ENCODE measurements around the gene FUT8.
"Not testable (repeated sequence)": the region's sequence is repeated elsewhere in the genome, so short reads cannot be mapped to it uniquely, and the experiment has no call there.

Gene FUT8

DNA sequence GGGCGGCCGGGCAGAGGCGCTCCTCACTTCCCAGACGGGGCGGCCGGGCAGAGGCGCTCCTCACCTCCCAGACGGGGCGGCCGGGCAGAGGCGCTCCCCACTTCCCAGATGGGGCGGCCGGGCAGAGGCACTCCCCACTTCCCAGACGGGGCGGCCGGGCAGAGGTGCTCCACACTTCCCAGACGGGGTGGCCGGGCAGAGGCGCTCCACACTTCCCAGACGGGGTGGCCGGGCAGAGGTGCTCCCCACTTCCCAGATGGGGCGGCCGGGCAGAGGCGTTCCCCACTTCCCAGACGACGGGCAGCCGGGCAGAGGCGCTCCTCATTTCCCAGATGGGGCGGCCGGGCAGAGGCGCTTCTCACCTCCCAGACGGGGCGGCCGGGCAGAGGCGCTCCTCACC is 304.3 kb downstream of the FUT8 start:
- DNase-seq (ENCODE audit: low read depth): not testable (repeated sequence)

DNA sequence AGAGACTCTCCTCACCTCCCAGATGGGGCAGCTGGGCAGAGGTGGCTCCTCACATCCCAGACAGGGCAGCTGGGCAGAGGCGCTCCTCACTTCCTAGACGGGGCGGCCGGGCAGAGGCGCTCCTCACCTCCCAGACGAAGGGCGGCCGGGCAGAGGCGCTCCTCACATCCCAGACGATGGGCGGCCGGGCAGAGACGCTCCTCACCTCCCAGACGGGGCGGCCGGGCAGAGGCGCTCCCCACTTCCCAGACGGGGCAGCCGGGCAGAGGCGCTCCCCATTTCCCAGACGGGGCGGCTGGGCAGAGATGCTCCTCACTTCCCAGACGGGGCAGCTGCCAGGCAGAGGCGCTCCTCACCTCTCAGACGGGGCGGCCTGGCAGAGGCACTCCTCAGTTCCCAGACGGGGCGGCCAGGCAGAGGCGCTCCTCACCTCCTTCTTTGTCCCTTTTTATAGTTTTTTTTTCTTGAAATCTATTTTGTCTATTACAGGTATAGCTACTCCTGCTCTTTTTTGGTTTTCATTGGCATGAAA is 304.9 kb downstream of the FUT8 start:
- DNase-seq (ENCODE audit: low read depth): not testable (repeated sequence)

DNA sequence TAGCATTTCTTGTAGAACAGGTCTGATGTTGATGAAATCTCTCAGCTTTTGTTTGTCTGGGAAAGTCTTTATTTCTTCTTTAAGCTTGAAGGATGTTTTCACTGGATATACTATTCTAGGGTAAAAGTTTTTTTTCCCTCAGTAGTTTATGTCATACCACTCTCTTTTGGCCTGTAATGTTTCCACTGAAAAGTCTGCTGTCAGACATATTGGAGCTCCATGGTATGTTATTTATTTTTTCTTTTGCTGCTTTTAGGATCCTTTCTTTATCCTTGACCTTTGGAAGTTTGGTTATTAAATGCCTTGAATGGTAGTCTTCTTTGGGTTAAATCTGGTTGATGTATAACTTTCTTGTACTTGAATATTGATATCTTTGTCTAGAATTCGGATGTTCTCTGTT is 306.1 kb downstream of the FUT8 start:
- DNase-seq (ENCODE audit: low read depth): no peak

DNA sequence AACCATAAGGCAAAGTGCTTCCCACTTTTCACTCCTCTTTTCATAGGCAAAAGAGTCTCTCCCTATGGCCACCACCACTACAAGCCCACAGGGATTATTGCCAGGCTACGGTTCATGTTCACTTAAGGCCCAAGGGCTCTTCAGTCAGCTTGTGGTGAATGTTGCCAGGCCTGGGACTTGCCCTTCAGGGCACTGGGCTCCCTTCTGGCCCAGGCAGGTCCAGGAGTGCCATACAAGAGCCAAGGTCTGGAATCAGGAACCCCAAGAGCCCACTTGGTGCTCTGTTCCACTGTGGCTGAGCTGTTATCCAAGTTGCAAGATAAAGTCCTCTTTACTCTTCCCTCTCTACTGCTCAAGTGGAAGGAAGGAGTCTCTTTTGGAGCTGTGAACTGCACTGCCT is 307.6 kb downstream of the FUT8 start:
- DNase-seq (ENCODE audit: low read depth): no peak

DNA sequence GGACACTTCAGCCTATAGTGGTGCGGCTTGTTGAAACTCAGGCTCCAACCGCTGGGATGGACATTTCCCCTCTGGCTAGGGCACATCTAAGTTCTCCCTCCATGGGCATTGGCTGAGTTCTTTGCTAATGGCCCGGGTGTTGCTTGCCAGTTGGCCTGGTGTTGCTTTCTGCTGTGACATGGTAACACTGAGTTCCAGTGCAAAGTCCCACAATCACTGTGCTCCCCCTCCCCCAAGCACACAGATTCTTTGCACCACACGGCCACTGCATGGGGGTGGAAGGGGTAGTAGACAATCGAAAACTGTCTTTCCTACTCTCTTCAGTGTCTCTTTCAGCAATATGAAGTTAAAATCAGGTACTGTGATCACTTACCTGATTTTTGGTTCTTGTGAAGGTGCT is 308.2 kb downstream of the FUT8 start:
- no peak for DNase-seq (ENCODE audit: low read depth)

DNA sequence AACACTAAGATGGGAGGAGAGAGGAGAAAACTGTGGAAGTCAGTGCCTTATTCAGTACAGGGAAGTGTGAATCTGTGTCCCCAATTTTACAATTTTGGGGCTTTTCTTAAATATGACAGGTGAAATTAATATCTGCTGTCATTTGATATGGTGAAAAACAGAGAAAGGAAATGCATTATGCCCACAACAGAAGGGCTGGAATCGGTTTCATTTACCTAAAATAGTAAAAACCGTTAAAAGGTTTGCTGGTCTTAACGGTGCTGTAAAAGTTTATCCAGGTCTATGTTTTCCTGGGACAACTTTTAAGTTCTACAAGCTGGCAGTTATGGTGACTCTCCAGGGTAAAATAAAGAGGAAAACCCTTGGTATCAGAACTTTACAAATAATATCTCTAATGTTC is 310.8 kb downstream of the FUT8 start:
- no peak for DNase-seq (ENCODE audit: low read depth)

DNA sequence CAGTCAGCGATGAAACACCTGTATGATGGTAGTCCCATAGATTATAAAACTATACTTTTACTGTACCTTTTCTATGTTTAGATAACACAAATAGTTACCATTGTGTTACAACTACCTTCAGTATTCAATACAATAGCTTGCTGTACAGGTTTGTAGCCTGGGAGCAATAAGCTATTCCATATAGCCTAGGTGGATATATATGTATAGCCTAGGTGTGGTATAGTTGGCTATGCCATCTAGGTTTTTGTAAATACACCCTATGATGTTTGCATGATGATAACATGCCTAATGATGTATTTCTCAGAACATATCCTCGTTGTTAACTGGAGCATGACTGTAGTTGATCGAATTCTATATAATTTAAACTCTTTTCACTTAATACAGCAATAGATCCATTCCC is 316.1 kb downstream of the FUT8 start:
- no peak for DNase-seq (ENCODE audit: low read depth)

DNA sequence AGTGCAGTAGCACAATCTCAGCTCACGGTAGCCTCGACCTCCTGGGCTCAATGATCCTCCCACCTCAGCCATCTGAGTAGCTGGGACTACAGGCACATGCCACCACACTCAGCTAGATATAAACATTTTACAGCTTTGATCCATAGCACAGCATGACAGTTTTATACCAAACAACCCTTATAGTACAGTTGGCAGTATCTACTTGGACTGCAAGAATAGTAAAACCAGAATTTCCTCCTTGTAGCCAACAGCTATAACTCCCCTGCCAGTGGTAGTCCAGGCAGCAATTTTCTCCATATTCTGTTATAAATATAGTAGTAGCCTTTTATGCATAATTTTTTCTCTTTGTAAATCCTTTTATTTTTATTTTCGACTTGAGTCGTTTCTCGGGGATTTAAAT is 317.0 kb downstream of the FUT8 start:
- DNase-seq (ENCODE audit: low read depth): no peak

DNA sequence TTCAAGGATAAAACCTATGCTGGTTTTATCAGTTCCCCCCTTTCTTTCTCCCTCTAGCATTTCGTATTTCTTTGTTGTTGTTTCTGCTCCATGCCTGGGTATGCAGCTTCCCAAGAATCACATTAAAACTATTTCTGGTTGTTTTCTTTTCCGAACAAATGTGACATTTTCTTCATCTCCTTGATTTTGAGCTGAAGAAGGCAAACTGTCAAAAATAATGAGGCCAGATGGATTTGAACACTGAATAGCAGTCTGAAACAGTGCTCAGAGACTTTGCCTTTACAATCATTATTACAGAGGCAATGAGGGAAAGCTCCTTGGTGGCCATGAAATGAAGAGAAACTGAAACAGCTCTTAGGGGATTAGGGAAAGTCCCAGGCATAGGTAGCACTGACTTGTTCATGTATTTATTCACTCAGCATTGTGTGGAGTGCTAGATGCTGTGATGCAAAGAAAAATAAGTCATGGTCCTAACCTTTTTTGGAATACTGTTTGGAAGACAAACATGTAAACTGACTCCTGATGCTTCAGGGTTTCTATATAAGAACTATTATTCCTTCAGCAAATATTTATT is 319.5 kb downstream of the FUT8 start:
- no peak for DNase-seq (ENCODE audit: low read depth)

DNA sequence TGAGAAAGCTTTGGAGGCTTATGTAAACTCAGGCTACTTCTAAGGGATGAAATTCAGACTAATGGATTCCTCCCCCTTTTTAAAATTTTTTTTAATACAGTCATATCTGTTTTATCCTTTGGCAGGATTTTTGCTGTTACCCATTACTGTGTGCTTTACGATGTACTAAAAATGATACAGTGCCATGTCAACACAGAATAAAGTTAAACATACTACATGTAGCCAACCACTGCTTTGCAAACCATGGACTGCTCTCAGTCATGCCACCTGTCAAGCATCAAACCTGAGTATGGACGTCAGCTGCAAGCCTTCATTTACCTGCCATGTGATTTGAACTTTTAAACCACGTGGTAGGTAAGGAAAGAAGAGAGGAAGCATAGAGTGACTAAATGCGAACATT is 325.8 kb downstream of the FUT8 start:
- no peak for DNase-seq (ENCODE audit: low read depth)

DNA sequence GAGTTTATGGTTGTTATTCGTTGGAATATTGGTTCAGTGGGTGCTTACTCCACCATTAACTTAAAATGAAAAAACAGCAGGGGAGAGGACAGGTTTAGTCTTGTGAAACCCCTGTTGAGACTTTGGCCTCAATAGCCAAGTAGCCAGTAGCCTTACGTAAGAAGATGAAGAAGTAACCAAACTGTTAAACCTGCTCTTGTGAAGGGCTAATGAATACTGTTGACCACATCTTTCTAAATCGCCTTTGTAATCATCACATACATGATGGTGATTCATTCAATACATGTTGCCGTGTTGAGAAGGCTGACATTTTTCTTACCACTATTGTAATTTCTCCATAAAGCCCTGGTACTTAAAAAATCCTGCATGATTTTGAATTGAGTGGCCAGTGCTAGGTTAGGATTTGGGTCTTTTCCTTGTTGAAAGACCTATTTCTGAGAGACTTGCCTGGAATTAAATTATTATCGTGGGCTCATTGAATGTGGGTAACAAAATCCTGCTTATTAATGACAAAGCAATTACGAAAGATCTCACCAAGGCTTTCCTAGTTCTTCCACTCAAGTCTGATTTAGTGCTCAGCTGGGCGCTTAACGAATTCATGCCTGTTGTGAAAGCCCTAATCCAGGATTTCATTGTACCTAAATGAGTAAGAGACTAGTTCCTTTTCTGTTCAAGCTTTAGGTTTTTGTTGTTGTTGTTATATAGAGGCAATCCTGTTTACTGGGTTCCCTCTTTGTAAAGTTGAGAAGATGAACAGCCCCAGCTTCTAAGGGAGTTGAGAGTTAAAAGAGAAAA is 333.1 kb downstream of the FUT8 start:
- DNase-seq (ENCODE audit: low read depth): no peak

DNA sequence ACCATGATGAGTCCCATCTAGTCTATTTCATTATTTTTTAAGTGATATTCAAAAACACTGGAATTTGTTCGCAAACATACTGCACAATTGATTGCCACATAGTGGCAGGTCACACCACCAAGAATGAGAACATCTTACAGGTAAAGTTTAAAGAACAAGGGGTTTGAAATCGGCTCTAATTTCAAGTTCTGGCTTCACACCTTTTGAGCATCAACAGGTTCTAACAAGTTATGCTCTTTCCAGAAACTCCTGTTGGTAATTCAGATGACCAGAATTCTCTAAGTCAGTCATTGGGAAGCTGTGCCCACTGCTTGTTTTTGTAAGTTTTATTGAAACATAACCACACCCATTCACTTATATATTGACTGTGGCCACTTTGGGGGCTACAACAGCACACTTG is 336.3 kb downstream of the FUT8 start:
- no peak for DNase-seq (ENCODE audit: low read depth)

DNA sequence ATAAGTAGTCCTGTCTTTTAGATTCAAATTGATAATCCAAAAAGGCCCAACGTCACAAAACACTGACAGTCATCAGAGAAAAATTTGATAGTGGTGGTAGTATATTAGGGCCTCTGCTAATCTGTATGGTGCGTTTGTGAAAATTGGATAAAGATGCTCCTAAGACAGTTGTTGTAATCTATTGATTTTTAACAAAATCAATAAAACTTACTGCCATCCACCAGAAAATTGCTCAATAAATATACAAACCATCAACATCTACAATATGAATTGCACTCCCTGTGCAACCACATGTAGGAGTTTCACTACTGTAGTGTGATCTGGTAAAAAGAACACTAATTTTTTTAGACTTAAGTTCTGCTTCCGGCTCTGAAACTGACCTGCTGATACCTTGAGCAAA is 336.8 kb downstream of the FUT8 start:
- DNase-seq (ENCODE audit: low read depth): no peak

DNA sequence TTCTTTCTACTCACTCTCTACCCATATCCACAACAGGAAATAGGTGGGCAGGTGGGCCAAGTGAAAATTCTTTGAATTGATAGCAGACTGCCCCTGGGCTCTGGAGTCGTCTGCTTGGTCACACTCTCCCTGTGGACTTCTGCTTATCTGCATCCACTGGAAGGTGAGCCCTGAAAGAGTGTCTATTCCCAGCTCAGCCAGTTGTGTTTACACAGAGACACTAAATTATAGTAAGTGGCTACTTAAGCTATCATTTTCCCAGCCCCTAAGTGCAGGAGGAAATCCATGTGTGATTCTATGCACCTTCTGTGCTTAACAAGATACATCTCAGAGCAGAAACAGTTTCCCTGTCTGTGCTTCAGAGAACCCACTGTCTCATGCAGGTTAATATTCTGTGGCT is 338.4 kb downstream of the FUT8 start:
- DNase-seq (ENCODE audit: low read depth): no peak

DNA sequence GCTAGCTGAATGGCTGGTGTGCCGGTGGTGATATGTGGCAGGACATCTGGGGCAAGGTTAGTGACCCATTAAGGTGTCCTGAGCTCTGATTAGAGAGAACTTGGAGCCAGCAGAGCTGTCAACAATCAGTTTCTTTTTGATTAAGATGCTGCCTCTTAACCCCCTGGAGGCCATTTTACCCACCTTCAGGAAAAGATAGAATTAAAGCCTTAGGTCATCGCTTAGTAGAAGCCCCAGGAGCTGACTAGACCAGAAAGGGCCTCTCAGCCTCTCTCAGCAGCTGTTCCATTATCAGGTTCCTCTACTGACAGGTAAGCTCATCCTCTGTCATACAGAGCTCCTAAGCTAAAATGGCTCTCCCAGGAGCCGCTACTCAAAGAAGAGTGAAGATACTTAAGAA is 339.0 kb downstream of the FUT8 start:
- DNase-seq (ENCODE audit: low read depth): no peak

DNA sequence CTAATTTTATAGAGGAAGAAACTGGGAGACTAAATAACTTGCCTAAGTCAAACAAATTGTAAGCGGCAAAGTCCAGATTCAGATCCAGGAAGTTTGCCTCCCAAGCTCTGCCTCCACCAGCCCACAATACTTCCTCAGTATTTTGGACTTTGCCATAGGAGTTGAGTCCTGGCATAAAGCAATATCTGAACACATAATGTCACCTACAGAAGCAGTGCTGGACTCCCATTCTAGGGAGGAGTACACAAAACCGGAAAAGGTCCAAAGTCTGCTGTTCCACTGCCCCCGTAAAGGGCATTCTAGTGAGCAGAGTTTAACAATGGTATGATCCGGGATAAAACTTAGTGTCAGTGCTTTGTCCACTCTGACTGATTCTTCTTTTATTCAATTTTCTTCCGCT is 340.5 kb downstream of the FUT8 start:
- no peak for DNase-seq (ENCODE audit: low read depth)

DNA sequence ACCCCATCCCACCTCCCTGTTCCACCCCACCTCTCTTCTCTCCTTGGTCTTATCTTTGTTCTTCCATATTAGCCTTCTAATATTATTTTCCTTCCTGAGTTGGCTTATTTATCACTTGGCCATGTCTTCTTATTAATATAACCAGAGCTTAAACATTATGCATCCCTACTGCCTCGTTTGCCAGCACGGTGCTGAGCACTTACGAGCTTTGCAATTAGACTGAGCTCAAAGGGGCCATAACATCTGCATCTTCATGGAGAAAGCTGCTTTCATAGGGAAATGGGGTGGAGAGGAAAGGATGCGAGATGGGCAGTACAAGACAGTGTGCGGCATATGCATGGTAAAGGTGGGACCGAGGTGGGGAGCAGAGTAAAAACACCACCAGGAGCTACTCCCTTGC is 342.8 kb downstream of the FUT8 start:
- no peak for DNase-seq (ENCODE audit: low read depth)

DNA sequence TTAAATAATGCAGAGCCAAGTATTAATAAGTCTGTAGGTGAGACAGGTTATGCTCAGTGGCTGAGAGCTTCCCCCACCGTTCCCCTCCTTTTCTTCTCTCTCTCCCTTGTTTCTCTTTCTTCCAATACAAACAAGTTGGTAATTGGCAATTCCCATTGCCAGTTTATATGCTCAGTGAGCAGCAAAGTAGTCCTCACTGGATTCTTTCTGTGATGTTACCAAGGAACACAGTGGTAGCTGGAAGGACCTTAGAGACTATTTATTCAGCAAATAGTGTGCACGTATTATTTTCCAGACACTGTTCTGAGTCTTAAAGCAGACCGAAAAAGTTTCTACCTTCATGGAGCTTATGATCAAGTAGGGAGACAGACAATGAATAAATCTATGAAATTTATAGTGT is 344.4 kb downstream of the FUT8 start:
- DNase-seq (ENCODE audit: low read depth): no peak

DNA sequence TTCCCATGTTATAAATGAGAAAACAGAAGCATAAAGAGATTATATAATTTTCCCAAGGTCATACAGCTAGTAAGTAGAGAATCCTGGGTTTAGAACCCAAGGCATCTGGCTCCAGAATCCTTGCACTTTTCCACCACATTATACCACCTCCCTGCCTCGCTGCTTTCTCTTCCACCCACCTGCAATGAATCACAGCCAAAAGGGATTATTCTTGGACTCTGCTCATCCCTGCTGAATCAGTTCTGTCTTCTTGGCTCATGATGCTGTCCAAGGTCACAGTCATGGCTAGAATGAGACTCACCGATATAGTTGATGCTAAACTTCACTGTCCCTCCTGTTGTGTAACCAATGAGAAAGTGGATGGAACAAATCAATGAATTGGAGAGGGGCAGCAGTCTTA is 356.6 kb downstream of the FUT8 start:
- DNase-seq (ENCODE audit: low read depth): no peak

DNA sequence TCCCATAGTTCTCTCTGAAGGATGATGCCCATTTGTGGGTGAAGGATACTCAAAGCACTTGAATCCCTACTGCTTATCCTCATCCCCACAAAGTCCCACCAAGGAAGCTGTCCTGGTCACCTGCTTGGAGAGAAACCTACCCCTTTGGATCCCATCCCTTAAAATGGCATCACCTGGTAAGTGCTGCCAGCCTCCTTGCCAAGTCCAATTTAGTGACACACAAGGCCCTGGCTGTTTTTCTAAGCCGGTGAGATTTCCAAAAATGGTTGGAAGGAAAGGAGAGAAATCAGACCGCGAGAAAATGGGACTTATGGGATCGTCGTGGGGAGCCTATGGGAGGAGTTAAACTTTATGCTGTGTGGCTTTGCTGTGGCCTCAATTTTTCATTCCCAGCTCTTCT is 358.2 kb downstream of the FUT8 start:
- no peak for DNase-seq (ENCODE audit: low read depth)

DNA sequence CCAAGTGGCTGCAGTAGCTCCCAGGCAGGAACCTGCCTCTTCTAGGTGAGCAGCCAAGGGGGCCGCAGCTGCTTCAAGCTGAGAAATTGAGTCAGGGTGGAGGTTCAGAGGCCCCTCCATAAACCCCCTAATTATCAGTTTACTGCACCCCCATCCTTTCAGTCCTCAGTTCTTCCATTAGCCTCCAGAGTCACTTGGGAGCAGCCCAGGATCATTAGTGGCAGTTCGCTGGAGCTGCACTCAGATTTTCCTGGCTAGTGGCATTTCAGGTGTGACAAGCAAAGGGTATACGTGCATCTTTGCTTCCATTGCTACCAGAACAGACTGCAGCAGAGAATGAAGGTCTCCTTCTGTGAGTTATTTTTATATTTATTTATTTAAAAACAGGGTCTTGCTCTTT is 358.7 kb downstream of the FUT8 start:
- DNase-seq (ENCODE audit: low read depth): no peak

DNA sequence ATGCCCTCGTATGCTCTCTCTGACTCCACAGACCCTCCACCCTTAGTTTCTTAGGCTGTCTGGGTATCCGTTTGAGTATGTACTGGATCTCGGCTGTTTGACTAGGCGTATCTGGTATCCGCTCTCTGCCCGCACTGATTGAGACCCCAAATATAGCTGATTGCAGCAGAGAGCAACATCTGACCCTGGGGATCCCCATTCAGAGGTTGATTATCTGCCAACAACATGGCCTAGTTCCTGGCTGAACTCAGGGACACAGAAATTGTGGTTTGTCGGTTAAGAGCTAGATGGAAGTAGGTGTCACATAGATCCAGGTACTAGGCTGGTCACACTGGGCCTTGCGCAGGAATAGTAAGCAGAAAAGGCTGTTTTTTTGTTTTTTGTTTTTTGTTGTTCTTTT is 359.9 kb downstream of the FUT8 start:
- no peak for DNase-seq (ENCODE audit: low read depth)

DNA sequence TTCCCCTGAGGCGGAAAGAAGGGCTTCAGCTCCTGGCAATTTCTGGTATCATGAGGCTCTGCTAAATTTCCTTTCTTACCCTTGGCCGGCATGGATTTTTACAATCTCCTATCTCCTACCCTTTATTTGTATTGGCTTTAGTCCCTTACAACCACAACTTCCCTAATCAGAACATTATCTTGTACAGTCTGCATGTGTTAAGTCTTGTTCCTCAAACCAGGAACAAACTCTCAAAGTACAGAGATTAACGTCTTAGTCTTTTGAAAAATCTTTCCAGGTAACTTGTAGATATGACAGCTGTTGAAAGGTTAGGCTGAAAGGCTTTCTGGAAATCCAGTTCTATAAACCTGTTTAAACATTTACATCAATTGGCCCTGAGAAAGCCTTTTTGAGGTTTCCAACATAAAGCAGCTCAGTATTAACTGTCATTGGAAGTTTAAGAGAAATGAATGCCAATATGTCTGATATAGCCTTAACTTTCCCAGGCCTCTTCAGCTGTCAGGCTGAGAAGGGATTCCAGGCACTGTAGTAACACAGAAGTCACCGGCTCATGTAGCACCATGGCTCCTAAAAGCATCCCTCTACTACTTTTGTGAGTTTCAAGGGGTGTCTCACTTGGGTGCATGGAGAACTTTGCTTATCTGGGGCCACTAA is 360.5 kb downstream of the FUT8 start:
- no peak for DNase-seq (ENCODE audit: low read depth)
